Measurements from ENCODE around the gene CNTNAP2.

DNA sequence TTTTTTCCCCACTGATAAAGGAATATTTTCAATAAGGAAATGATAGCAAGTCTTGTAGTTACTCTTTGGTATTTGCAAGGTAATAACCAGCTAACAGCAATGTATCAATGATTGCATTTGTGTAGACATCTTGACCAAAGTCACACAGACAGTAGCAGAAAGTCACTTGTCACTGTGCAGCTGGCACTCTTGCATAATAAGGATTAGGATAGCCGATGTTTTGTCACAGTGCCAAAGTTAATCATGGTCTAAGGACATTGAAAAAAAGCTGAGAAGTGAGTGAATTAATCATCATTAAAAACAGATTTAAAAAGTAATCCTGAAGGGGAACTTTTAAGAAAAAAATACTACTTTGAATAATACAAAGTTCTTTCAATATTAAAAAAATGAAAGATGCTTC is 1639.7 kb downstream of the CNTNAP2 start:
- TF ChIP-seq EZH2 (IDR thresholded peaks at IDR 0.05) = no peak
- no peak for TF ChIP-seq FOXP2 (optimal IDR thresholded peaks at IDR 0.05; ENCODE audit: control extremely low read depth, extremely low read length, insufficient read depth)
- no peak for TF ChIP-seq POLR2AphosphoS5 (IDR thresholded peaks at IDR 0.05; ENCODE audit: borderline replicate concordance, low read depth, low read length)
